SK-N-SH (cell line): ENCODE data around the gene AIF1.

Source experiments
- CTCF ChIP-seq: fragments of 200-600 bp; sonication (generic); IDR thresholded peaks from 2 replicates; pipeline ENCODE4 v1.6.1; 2017; ENCODE audit warnings: antibody characterized with exemption, mild to moderate bottlenecking, moderate library complexity
- EP300 ChIP-seq, 2 experiments: IDR thresholded peaks; 2 replicates each; pipeline versions ENCODE4 v1.4.0 to v1.6.1; 2012; ENCODE audit warnings: borderline replicate concordance in 1 of 2, low read depth in 1 of 2, low read length in 1 of 2
- FOXM1 ChIP-seq: IDR thresholded peaks from 2 replicates; pipeline ENCODE4 v1.4.0; 2012; ENCODE audit warnings: low read depth, mild to moderate bottlenecking
- SMC3 ChIP-seq: IDR thresholded peaks from 2 replicates; pipeline ENCODE4 v1.6.1; 2012; ENCODE audit warnings: low read depth, low read length, improper control_type of control experiment
- TAF1 ChIP-seq: IDR thresholded peaks from 2 replicates; pipeline ENCODE4 v1.6.1; 2012; ENCODE audit warnings: low read depth, mild to moderate bottlenecking, low read length, moderate library complexity, borderline replicate concordance
- TCF12 ChIP-seq: IDR thresholded peaks from 2 replicates; pipeline ENCODE4 v1.4.0; 2012

- TF ChIP-seq CTCF (no peak), SMC3 (no peak), EP300 (IDR thresholded peaks at IDR 0.05; ENCODE audit: borderline replicate concordance in 1 of 2, low read depth in 1 of 2, low read length in 1 of 2) (no peak), TAF1 (no peak), TCF12 (no peak), FOXM1 (no peak)
Observed at GRCh38 chr6:31661262-31662123, 46.5 kb downstream of the AIF1 start.
